NCI-H748 treated with DMSO at 0.1 percent for 48 hours (cell line): ENCODE measurements around the gene ARHGEF18.
"Not testable (repeated sequence)": the region's sequence is repeated elsewhere in the genome, so short reads cannot be mapped to it uniquely, and the experiment has no call there.

Experiments used
- DNase-seq: peaks from one replicate; lab custom pipeline; 2025; lab: John Stamatoyannopoulos, UW

The ARHGEF18 gene

DNA sequence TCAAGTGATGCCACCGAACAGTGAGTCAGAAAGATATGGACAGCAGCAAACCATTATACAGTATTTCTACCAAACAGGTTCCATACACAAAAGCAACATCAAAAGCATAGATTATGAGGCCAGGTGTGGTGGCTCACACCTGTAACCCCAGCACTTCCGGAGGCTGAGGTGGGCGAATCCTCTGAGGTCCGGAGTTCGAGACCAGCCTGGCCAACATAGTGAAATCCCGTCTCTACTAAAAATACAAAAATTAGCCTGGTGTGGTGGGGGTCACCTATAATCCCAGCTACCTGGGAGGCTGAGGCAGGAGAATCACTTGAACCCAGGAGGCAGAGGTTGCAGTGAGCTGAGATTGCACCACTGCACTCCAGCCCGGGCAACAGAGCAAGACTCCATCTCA, 1.7 kb upstream of the ARHGEF18 start:
- DNase-seq, result not testable (repeated sequence)

DNA sequence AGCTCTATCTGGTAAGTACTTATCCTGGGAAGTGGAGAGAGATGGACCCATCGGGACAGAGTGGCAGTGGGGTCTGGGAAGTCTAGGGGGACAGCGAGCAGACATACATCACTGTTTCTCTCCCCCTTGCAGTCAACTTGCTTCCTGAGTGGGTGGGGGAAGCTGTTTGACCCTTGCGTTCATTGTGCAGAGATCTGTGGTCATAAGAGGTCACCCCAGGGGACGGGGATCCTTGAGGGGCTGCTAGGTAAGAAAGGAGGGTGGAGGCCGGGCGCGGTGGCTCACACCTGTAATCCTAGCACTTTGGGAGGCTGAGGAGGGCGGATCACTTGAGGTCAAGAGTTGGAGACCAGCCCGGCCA, 474 bp downstream of the ARHGEF18 start:
- no peak for DNase-seq

GRCh38 chr19:7349961-7350711, 1.4 kb downstream of the ARHGEF18 start:
- no peak for DNase-seq

- no peak for DNase-seq
These were observed 3.1 kb downstream of the ARHGEF18 start for GRCh38 chr19:7351861-7352260.

GRCh38 chr19:7355151-7355820, 6.5 kb downstream of the ARHGEF18 start:
- DNase-seq, result no peak

- no peak for DNase-seq
These were observed 7.1 kb downstream of the ARHGEF18 start for GRCh38 chr19:7355871-7356270.

- DNase-seq, result no peak
These were observed 8.3 kb downstream of the ARHGEF18 start for GRCh38 chr19:7356899-7357627.

- DNase-seq, result no peak
These were observed 9.4 kb downstream of the ARHGEF18 start for GRCh38 chr19:7358102-7358597.

DNA sequence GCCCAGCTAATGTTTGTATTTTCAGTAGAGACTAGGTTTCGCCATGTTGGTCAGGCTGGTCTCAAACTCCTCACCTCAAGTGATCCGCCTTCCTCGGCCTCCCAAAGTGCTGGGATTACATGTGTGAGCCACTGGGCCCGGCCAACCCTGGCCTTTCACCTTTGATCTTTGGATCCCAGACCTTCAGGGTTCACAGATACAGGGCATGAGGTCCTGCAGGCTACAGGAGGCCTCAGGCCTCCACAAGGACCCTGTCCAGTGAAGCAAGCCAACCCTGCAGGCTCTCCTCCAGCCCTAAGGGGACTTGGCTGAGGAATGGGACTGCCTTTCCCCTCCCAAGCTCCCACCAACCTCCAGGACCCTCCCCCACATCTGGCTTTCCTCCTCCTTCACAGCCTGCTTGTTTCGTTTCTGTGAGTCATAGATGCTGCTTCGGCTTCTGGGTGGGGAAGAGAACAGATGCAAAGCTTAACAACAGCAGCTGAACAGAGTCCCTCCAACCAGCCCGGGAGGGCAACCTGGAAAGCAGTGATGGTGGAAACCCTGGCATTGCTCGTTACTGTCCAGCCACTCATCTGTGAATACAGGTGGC, 11.8 kb downstream of the ARHGEF18 start:
- DNase-seq, result no peak

DNA sequence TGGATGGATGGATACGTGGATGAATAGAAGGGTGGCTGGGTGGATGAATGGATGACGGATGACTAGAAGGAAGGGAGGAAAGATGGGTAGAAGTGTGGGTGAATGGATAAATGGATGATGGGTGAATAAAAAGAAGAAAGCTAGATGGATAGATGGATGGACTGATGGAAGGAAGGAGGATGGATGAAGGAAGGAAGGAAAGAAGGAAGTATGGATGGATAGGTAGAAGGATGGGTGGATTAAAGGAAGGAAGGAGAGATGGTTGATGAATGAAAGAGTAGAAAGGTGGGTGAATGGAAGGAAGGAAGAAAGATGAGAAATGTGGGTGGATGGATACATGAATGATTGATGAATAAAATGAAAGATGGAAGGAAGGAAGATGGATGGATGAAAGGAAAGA, 14.5 kb downstream of the ARHGEF18 start:
- no peak for DNase-seq

DNA sequence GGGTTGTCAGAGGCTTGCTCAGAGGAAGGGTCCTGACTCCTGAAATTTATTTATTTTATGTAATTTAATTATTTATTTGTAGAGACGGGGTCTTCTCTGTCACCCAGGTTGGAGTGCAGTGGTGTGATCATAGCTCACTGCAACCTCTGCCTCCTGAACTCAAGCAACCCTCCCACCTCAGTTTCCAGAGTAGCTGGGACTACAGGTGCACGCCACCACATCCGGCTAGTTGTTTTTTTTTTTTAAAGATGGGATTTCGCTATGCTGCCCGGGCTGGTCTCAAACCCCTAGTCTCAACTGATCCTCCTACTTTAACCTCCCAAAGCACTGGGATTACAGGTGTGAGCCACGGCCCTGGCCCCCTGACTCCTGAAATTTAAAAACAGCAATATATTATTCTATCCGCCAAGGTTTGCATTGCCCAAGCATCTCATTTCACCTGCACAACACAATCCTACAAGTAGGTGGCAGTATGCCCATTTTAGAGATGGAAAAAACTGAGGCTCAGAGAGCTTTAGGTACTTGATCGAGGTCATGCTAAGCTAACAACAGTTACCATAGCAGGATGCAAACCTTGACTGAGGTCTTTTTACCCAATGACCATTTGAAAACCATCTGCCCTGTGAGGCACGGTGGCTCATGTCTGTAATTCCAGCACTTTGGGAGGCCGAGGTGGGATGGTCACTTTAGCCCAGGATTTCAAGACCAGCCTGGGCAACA, 18.1 kb downstream of the ARHGEF18 start:
- no peak for DNase-seq

DNA sequence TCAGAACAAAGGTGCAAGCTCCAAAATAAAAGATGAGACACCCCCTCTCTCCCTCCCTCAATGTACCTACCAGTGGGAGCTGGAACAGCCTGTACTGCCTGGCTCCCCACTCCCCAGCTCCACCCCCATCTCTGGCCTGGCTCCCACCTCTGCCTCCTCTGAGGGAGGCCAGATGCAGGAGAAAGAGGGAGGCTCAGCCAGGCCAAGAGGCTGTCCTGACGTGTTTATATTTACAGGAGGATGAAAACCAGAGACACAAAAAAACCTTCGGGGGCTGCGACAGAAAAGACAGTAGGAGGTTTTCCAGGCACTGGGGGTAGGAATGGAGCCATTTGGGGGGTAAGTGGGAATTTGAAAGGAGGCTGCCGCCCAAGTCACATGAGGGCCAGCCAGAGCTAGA, 19.7 kb downstream of the ARHGEF18 start:
- no peak for DNase-seq

DNA sequence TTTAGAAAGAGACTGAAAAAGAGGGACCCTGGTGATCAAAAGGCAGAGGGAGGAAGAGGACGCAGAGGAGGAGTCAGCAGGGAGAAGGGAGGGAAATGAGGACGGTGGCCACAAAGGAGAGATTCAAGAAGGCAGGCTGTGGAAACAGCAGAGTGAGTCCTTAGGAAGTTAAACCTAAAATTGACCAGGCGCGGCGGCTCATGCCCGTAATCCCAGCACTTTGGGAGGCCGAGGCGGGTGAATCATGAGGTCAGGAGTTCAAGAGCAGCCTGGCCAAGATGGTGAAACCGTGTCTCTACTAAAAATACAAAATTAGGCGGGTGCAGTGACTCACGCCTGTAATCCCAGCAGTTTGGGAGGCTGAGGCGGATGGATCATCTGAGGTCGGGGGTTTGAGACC, 20.1 kb downstream of the ARHGEF18 start:
- not testable (repeated sequence) for DNase-seq

- no peak for DNase-seq
These were observed 21.8 kb downstream of the ARHGEF18 start for GRCh38 chr19:7370546-7370945.

DNA sequence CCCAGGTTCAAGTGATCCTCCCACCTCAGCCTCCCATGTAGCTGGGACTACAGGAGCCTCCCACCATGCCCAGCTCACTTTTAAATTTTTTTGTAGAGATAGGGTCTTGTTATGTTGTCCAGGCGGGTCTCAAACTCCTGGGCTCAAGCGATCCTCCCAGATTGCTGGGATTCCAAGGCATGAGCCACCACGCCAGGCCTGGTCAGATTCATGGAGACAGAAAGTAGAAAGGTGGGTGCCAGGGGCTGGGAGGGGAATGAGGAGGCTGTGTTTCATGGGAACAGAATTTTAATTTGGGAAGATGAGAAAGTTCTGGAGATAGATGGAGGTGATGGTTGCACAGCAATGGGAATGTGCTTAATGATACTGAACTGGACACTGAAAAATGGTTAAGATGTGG, 22.3 kb downstream of the ARHGEF18 start:
- DNase-seq, result no peak

DNA sequence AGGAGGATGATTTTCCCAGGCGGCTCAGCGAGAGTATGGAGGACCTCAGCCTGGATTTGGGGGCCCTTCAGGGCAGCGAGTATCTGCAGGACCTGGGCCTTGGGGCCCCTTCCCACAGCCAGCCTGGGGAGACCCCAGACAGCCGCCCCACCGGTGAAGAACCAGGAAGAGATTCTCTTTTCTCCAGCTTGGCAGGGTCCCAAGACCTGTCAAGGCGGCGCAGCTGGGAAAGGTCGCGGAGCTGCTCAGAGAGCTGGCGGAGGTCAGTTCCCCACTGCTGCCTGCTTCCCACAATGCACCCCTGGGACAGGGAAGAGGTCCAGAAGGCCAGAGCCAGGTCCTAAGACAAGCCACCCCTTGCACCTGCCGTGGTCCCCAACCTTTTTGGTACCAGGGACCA, 24.1 kb downstream of the ARHGEF18 start:
- no peak for DNase-seq

DNA sequence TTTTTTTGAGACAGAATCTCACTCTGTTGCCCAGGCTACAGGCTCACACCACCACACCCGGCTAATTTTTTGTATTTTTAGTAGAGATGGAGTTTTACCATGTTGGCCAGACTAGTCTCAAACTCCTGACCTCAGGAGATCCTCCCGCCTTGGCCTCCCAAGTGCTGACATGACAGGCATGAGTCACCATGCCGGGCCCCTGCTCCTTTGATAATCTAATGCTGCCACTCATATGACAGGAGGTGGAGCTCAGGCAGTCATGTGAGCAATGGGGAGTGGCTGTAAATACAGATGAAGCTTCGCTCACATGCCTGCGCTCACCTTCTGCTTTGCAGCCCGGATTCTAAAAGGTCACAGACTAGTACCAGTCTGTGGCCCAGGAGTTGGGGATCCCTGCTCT, 25.1 kb downstream of the ARHGEF18 start:
- DNase-seq, result no peak

GRCh38 chr19:7376151-7376852, 27.6 kb downstream of the ARHGEF18 start:
- no peak for DNase-seq

DNA sequence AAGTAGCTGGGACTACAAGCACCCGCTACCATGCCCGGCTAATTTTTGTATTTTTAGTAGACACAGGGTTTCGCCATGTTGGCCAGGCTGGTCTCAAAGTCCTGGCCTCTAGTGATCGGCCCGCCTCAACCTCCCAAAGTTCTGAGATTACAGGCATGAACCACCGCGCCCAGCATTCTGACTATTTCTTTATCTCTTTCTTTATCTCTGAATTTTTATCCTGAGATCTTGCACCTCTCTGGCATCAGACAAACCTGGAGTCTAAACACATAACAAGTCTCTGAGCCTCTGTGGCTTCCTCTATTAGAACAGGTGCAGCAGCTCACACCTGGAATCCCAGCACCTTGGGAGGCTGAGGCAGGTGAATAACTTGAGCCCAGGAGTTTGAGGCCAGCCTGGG, 28.5 kb downstream of the ARHGEF18 start:
- no peak for DNase-seq

DNA sequence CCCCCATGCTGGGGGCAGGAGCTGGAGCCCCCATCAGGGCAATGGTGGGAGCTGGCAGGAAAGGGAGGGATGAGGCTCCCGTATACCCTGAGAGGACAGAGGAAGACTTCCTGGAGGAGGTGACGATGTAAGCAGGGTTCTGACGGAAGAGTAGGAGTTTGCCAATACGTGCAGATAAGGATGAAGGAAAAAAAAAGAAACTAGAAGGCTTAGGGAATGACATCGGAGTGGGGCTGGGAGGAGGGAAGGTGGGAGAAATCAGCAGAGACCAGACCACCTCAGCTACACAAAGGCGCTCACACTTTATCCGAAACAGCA, 32.3 kb downstream of the ARHGEF18 start:
- DNase-seq, result no peak

DNA sequence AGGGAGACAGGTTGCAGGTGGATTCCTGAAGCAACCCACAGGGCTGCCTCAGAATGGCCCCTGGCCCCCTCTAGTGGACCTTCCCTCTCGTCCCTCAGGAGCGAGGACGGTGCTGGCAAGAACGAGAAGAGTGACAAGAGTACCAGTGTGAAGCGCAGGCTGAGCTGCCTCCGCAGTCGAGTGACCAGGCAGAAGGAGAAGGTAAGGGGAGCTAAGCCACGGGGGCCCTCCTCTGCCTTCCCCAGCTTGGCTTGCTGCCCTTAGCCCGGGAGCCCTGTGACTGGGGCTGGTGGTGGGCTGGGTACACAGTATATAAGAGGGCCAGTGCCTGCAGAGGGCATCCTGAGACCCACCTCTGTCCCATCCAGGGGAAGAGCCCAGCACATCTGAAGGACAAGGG, 34.0 kb downstream of the ARHGEF18 start:
- no peak for DNase-seq

DNA sequence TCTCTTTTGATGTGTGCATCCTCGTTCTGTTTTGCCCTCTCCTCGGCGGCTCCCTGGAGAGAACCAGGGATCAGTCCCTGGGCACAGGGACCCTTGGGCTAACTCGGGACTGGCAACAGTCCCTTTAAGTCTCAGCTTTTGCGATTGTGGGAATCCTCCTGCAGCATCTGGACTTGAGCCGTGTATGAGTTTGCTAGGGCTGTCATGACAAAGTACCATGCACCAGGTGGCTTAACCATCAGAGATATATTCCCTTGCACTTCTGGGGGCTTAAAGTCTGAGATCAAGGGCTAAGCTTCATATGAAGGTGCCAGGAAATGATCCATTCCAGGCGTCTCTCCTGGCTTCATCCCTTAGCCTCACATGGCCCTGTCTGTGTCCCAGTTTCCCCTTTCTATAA, 34.5 kb downstream of the ARHGEF18 start:
- DNase-seq, result no peak
